Testis (tissue), 2 donors: Measurements from ENCODE around the gene MGAT5B.

Experiments
- POLR2A ChIP-seq: fragments of 450-650 bp; IDR thresholded peaks from one replicate; pipeline ENCODE4 v1.6.1; 2017; ENCODE audit warnings: antibody characterized with exemption, mild to moderate bottlenecking, moderate library complexity
- TF ChIP-seq, protein P1 (sequence below), 3 experiments: fragments of 450-650 bp in 2 of 3; fragments of 200-600 bp in 1 of 3; sonication (generic) in 1 of 3; IDR thresholded peaks; one replicate each; pipeline ENCODE4 v1.5.1; 2016 to 2019; ENCODE audit warnings: antibody characterized with exemption in 3 of 3, mild to moderate bottlenecking in 2 of 3, moderate library complexity in 1 of 3

DNA sequence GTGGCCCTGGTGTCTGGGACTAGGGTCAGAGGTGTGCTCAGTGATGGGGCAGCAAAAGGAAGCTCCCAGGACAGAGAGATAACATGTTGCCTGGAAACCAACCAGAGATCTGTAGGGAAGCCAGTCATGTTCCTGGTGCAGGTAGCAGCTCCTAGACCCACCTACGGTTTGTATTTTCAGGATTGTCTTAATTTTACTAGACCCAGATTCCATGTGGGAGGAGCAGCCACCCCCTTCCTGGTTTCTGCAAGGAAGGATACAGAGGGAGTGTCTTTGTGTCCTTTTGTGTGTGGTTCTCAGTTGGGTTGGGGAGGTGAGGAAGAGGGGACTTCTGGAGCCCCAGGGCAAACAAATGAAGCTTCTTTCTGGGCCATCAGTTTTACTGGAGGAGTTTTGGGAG lies 53.9 kb downstream of the MGAT5B start:
- no peak for TF ChIP-seq POLR2A
- TF ChIP-seq, protein P1, sequence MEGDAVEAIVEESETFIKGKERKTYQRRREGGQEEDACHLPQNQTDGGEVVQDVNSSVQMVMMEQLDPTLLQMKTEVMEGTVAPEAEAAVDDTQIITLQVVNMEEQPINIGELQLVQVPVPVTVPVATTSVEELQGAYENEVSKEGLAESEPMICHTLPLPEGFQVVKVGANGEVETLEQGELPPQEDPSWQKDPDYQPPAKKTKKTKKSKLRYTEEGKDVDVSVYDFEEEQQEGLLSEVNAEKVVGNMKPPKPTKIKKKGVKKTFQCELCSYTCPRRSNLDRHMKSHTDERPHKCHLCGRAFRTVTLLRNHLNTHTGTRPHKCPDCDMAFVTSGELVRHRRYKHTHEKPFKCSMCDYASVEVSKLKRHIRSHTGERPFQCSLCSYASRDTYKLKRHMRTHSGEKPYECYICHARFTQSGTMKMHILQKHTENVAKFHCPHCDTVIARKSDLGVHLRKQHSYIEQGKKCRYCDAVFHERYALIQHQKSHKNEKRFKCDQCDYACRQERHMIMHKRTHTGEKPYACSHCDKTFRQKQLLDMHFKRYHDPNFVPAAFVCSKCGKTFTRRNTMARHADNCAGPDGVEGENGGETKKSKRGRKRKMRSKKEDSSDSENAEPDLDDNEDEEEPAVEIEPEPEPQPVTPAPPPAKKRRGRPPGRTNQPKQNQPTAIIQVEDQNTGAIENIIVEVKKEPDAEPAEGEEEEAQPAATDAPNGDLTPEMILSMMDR (IDR thresholded peaks at IDR 0.05), result no peak
